Measurements from ENCODE around the gene PAK5.

- TF ChIP-seq GATA2 (IDR thresholded peaks at IDR 0.05; ENCODE audit: low read depth, low read length) (no peak), GATA3 (IDR thresholded peaks at IDR 0.05; ENCODE audit: low read depth, low read length) (no peak)
These were observed 255.7 kb downstream of the PAK5 start for GRCh38 chr20:9583151-9583550.

Measured in SH-SY5Y (cell line).